ENCODE measurements around the gene RALGPS2. TPM values are rescaled to one million over a fixed set of nuclear protein-coding genes. Genes with fewer than 3 reads are reported as not detected.

Gene RALGPS2
- polyA plus RNA-seq, 1 experiment = 67.2 TPM

- TF ChIP-seq, protein P1, sequence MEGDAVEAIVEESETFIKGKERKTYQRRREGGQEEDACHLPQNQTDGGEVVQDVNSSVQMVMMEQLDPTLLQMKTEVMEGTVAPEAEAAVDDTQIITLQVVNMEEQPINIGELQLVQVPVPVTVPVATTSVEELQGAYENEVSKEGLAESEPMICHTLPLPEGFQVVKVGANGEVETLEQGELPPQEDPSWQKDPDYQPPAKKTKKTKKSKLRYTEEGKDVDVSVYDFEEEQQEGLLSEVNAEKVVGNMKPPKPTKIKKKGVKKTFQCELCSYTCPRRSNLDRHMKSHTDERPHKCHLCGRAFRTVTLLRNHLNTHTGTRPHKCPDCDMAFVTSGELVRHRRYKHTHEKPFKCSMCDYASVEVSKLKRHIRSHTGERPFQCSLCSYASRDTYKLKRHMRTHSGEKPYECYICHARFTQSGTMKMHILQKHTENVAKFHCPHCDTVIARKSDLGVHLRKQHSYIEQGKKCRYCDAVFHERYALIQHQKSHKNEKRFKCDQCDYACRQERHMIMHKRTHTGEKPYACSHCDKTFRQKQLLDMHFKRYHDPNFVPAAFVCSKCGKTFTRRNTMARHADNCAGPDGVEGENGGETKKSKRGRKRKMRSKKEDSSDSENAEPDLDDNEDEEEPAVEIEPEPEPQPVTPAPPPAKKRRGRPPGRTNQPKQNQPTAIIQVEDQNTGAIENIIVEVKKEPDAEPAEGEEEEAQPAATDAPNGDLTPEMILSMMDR (IDR thresholded peaks at IDR 0.05; ENCODE audit: low read depth, low read length) = no peak
- DNase-seq (ENCODE audit: low read depth, low spot score) = no peak
- Histone ChIP-seq H3K4me3 (ENCODE audit: low read depth, low read length) (no peak overlapping the region), H3K27ac (ENCODE audit: low read depth, low read length) (no peak overlapping the region), H3K27me3 (ENCODE audit: control insufficient read depth, insufficient read depth, low read length) (no peaks in the 10 kb centered on the region), H3K9me3 (ENCODE audit: control insufficient read depth, insufficient read depth, low read length) (no peaks in the 10 kb centered on the region)
- ChIA-PET POLR2A (no interaction called here), CTCF (interaction anchor here (0.6 to 3.1 kb wide), 3 partner anchors 82 to 307 kb away, joined by 3 to 15 read pairs (median 8); no protein-coding TSS in a partner anchor)
Measured at GRCh38 chr1:178849918-178850317, 124.9 kb downstream of the RALGPS2 start.

GRCh38 chr1:178857126-178857525 lies 132.1 kb downstream of the RALGPS2 start:
- DNase-seq (ENCODE audit: low read depth, low spot score) = no peak
- CTCF ChIA-PET = no interaction called here
- TF ChIP-seq, protein P1 (IDR thresholded peaks at IDR 0.05; ENCODE audit: low read depth, low read length) = no peak
- POLR2A ChIA-PET = no interaction called here
- H3K9me3 ChIP-seq (ENCODE audit: control insufficient read depth, insufficient read depth, low read length) = no peaks in the 10 kb centered on the region
- H3K27me3 ChIP-seq (ENCODE audit: control insufficient read depth, insufficient read depth, low read length) = no peaks in the 10 kb centered on the region
- no peak overlapping the region for H3K27ac ChIP-seq (ENCODE audit: low read depth, low read length)
- H3K4me3 ChIP-seq (ENCODE audit: low read depth, low read length) = no peak overlapping the region

DNA sequence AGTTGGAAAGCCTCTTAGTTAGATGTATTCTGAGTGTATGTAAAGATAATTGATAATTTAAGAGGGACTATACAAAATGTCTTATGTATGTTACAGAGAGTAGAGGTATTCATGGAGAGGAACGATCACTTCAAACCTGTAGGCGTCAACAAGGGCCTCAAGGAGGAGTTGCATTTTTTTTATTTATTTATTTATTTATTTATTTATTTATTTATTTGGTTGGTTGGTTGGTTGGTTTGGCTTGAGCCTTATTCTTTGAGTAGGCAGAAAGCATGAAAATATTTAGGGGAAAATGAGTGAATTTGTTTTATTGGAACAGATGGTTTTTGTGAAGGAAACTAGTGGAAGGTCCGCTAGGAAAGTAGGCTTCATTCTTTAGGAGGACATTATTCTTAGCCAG lies 137.4 kb downstream of the RALGPS2 start:
- ChIA-PET POLR2A (no interaction called here), CTCF (interaction anchor here (1.2 kb wide), 1 partner anchor 320 kb away, joined by 3 read pairs; no protein-coding TSS in a partner anchor)

GRCh38 chr1:178862864-178863263 lies 137.8 kb downstream of the RALGPS2 start:
- H3K27me3 ChIP-seq (ENCODE audit: control insufficient read depth, insufficient read depth, low read length) = no peaks in the 10 kb centered on the region
- H3K4me3 ChIP-seq (ENCODE audit: low read depth, low read length) = no peak overlapping the region
- H3K27ac ChIP-seq (ENCODE audit: low read depth, low read length) = no peak overlapping the region
- CTCF ChIA-PET = interaction anchor here (1.1 to 1.2 kb wide), 2 partner anchors 9 to 321 kb away, joined by 3 read pairs; no protein-coding TSS in a partner anchor
- DNase-seq (ENCODE audit: low read depth, low spot score) = no peak
- TF ChIP-seq, protein P1 (IDR thresholded peaks at IDR 0.05; ENCODE audit: low read depth, low read length) = no peak
- POLR2A ChIA-PET = no interaction called here
- H3K9me3 ChIP-seq (ENCODE audit: control insufficient read depth, insufficient read depth, low read length) = no peaks in the 10 kb centered on the region

More for the DNA sequence above, 137.4 kb downstream of the RALGPS2 start:
- Histone ChIP-seq H3K9me3 (ENCODE audit: control insufficient read depth, insufficient read depth, low read length) (no peaks in the 10 kb centered on the region), H3K4me3 (ENCODE audit: low read depth, low read length) (no peak overlapping the region), H3K27me3 (ENCODE audit: control insufficient read depth, insufficient read depth, low read length) (no peaks in the 10 kb centered on the region), H3K27ac (ENCODE audit: low read depth, low read length) (no peak overlapping the region)
- TF ChIP-seq, protein P1 (IDR thresholded peaks at IDR 0.05; ENCODE audit: low read depth, low read length) = no peak
- no peak for DNase-seq (ENCODE audit: low read depth, low spot score)

DNA sequence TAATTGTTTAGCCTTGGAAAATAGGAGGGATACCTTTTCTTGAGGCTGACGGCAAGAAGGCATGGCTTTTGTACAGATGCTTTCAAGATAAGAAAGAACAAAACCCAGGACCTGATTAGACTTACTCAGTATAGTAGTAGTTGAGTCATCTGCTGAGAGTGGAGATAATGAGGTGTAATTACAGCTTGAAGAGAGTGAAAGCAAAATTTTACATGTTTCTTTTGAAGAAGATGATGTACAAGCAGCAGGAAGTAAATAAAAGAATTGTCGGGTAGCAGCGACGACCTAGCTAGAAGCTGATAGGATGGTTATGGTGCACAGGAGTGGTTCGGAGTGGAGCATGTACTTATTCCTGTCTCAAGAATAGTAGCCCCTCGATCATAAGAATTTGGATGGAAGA lies 139.3 kb downstream of the RALGPS2 start:
- CTCF ChIA-PET = interaction anchor here (1.0 kb wide), 1 partner anchor 321 kb away, joined by 4 read pairs; no protein-coding TSS in a partner anchor
- H3K27ac ChIP-seq (ENCODE audit: low read depth, low read length) = no peak overlapping the region
- no peak overlapping the region for H3K4me3 ChIP-seq (ENCODE audit: low read depth, low read length)
- TF ChIP-seq, protein P1 (IDR thresholded peaks at IDR 0.05; ENCODE audit: low read depth, low read length) = no peak
- DNase-seq (ENCODE audit: low read depth, low spot score) = no peak
- POLR2A ChIA-PET = no interaction called here
- no peaks in the 10 kb centered on the region for H3K9me3 ChIP-seq (ENCODE audit: control insufficient read depth, insufficient read depth, low read length)
- no peaks in the 10 kb centered on the region for H3K27me3 ChIP-seq (ENCODE audit: control insufficient read depth, insufficient read depth, low read length)

Data from AG04450 (cell line).